ENCODE results near the gene NEK6.

Gene NEK6

GRCh38 chr9:124257844-124258606 lies at the start of gene NEK6:
Gene NEK6 (plus strand): TSS chr9:124257949. CDS start chr9:124301965, 44,016 bp downstream.
- DNase-seq = peak; percentile 41

GRCh38 chr9:124208571-124208970 lies 49.2 kb upstream of the NEK6 start:
- peak; percentile 83 for DNase-seq

GRCh38 chr9:124209279-124209678 lies 48.5 kb upstream of the NEK6 start:
- DNase-seq = no peak

- no peak for DNase-seq
These were observed 48.0 kb upstream of the NEK6 start for GRCh38 chr9:124209774-124210173.

- DNase-seq = peak; percentile 63
These were observed 47.1 kb upstream of the NEK6 start for GRCh38 chr9:124210697-124211096.

- no peak for DNase-seq
These were observed 45.2 kb upstream of the NEK6 start for GRCh38 chr9:124212381-124213050.

GRCh38 chr9:124213396-124213795 lies 44.4 kb upstream of the NEK6 start:
- no peak for DNase-seq

- no peak for DNase-seq
These were observed 43.6 kb upstream of the NEK6 start for GRCh38 chr9:124214116-124214515.

- no peak for DNase-seq
These were observed 43.0 kb upstream of the NEK6 start for GRCh38 chr9:124214596-124215367.

GRCh38 chr9:124215368-124215910 lies 42.3 kb upstream of the NEK6 start:
- DNase-seq = no peak

GRCh38 chr9:124215956-124216355 lies 41.8 kb upstream of the NEK6 start:
- no peak for DNase-seq

GRCh38 chr9:124216474-124217176 lies 41.1 kb upstream of the NEK6 start:
- DNase-seq = peak; percentile 88

GRCh38 chr9:124217836-124218437 lies 39.8 kb upstream of the NEK6 start:
- peak; percentile 25 for DNase-seq

GRCh38 chr9:124218438-124218982 lies 39.2 kb upstream of the NEK6 start:
- DNase-seq = peak; percentile 77

GRCh38 chr9:124218987-124219461 lies 38.7 kb upstream of the NEK6 start:
- DNase-seq = no peak

- DNase-seq = no peak
These were observed 36.8 kb upstream of the NEK6 start for GRCh38 chr9:124220946-124221451.

- no peak for DNase-seq
These were observed 36.1 kb upstream of the NEK6 start for GRCh38 chr9:124221676-124222075.

- DNase-seq = no peak
These were observed 35.6 kb upstream of the NEK6 start for GRCh38 chr9:124222109-124222508.

GRCh38 chr9:124222918-124223720 lies 34.6 kb upstream of the NEK6 start:
- no peak for DNase-seq

- DNase-seq = no peak
These were observed 31.8 kb upstream of the NEK6 start for GRCh38 chr9:124225945-124226344.

- no peak for DNase-seq
These were observed 29.2 kb upstream of the NEK6 start for GRCh38 chr9:124228516-124228915.
